HepG2 (cell line): Measurements from ENCODE around the gene PC. TPM values are rescaled to one million over a fixed set of nuclear protein-coding genes. Genes with fewer than 3 reads are reported as not detected.

Source experiments
- CBFB ChIP-seq: sonication (generic); formaldehyde crosslinking; IDR thresholded peaks from 2 replicates; pipeline ENCODE4 v1.4.0; 2020; ENCODE audit warnings: missing genetic modification reagents
- CHD4 ChIP-seq: fragments of 200-600 bp; sonication (generic); IDR thresholded peaks from 2 replicates; pipeline ENCODE4 v1.7.0; 2017; ENCODE audit warnings: mild to moderate bottlenecking, low read length, borderline replicate concordance
- ESRRA ChIP-seq: sonication (generic); formaldehyde crosslinking; IDR thresholded peaks from 2 replicates; pipeline ENCODE4 v1.5.1; 2020; ENCODE audit warnings: mild to moderate bottlenecking, low read depth, missing genetic modification reagents
- GLI4 ChIP-seq: sonication (generic); formaldehyde crosslinking; IDR thresholded peaks from 2 replicates; pipeline ENCODE4 v1.5.1; 2020; ENCODE audit warnings: missing genetic modification reagents, mild to moderate bottlenecking, moderate library complexity, borderline replicate concordance
- HDAC2 ChIP-seq: sonication (generic); formaldehyde crosslinking; IDR thresholded peaks from 2 replicates; pipeline ENCODE4 v1.4.0; 2020; ENCODE audit warnings: missing genetic modification reagents
- HNF4A ChIP-seq: sonication (generic); formaldehyde crosslinking; IDR thresholded peaks from 2 replicates; pipeline ENCODE4 v1.4.0; 2020; ENCODE audit warnings: missing genetic modification reagents
- HNRNPK ChIP-seq: fragments of 200-400 bp; formaldehyde crosslinking; IDR thresholded peaks from 2 replicates; pipeline ENCODE4 v1.6.1; 2018; ENCODE audit warnings: low read length, low read depth, moderate library complexity, mild to moderate bottlenecking; ENCODE audit not compliant: poor library complexity, severe bottlenecking
- MZF1 ChIP-seq: sonication (generic); formaldehyde crosslinking; IDR thresholded peaks from 2 replicates; pipeline ENCODE4 v1.8.1; 2023; ENCODE audit warnings: mild to moderate bottlenecking, missing genetic modification reagents, borderline replicate concordance
- PAF1 ChIP-seq: IDR thresholded peaks from 2 replicates; pipeline ENCODE4 v1.6.1; 2016; ENCODE audit warnings: missing genetic modification reagents, missing compliant biosample characterization
- PCBP1 ChIP-seq: fragments of 200-400 bp; formaldehyde crosslinking; IDR thresholded peaks from 2 replicates; pipeline ENCODE4 v1.6.1; 2017; ENCODE audit warnings: mild to moderate bottlenecking, low read depth, low read length, borderline replicate concordance
- PCBP2 ChIP-seq: fragments of 200-400 bp; formaldehyde crosslinking; optimal IDR thresholded peaks from 2 replicates; pipeline ENCODE3; 2018; ENCODE audit warnings: low read length, low read depth; ENCODE audit not compliant: poor library complexity, severe bottlenecking
- SIX1 ChIP-seq: sonication (generic); formaldehyde crosslinking; IDR thresholded peaks from 2 replicates; pipeline ENCODE4 v1.4.0; 2020; ENCODE audit warnings: missing genetic modification reagents, borderline replicate concordance
- SOX13 ChIP-seq, 3 experiments: fragments of 450-650 bp in 1 of 3; sonication (generic) in 1 of 3; formaldehyde crosslinking in 1 of 3; IDR thresholded peaks in 2 of 3; conservative IDR thresholded peaks in 1 of 3; 2 replicates each; pipeline versions ENCODE4 v1.5.0 to v1.6.1; 2016 to 2020; ENCODE audit warnings: antibody characterized with exemption in 1 of 3, mild to moderate bottlenecking in 1 of 3, missing compliant biosample characterization in 1 of 3, missing genetic modification reagents in 1 of 3, moderate library complexity in 1 of 3
- ZNF446 ChIP-seq: sonication (generic); formaldehyde crosslinking; IDR thresholded peaks from 2 replicates; pipeline ENCODE4 v1.5.0; 2020; ENCODE audit warnings: mild to moderate bottlenecking, missing genetic modification reagents
- ZNF737 ChIP-seq: sonication (generic); formaldehyde crosslinking; IDR thresholded peaks from 2 replicates; pipeline ENCODE4 v1.5.0; 2020; ENCODE audit warnings: missing genetic modification reagents, mild to moderate bottlenecking, borderline replicate concordance
- ZNF777 ChIP-seq: sonication (generic); formaldehyde crosslinking; IDR thresholded peaks from 2 replicates; pipeline ENCODE4 v1.4.0; 2020; ENCODE audit warnings: missing genetic modification reagents
- polyA plus RNA-seq, 8 experiments: library from polyadenylated mRNA; depleted of rRNA in 3 of 8; stranded (reverse) in 7 of 8; unstranded in 1 of 8; fragments of >200 nt; fragmentation: Illumina TruSeq in 4 of 8; extraction: Trizol in 4 of 8; gene quantifications; 2 replicates each; pipeline versions ENCODE4 v1.2.1 to v1.2.3, GENCODE V29; 2011 to 2016; ENCODE audit warnings: low read depth in 4 of 8, missing spikeins in 1 of 8, mixed read lengths in 1 of 8; ENCODE audit not compliant: insufficient read depth in 1 of 8
- total RNA-seq, 5 experiments: library from RNA; depleted of rRNA; stranded (reverse); fragments of >200 nt; fragmentation: Illumina TruSeq; extraction: Trizol; gene quantifications; 2 replicates each; pipeline ENCODE4 v1.2.3, GENCODE V29; 2016; ENCODE audit warnings: low read depth in 1 of 5
- TF ChIP-seq, protein P1 (sequence below): IDR thresholded peaks from 2 replicates; pipeline ENCODE4 v1.6.1; 2016; ENCODE audit warnings: low read depth, control low read depth
- TF ChIP-seq, protein P2 (sequence below): fragments of 450-650 bp; IDR thresholded peaks from 2 replicates; pipeline ENCODE4 v1.6.1; 2017; ENCODE audit warnings: mild to moderate bottlenecking
- TF ChIP-seq, protein P3 (sequence below): sonication (generic); formaldehyde crosslinking; IDR thresholded peaks from 2 replicates; pipeline ENCODE4 v1.4.0; 2020; ENCODE audit warnings: mild to moderate bottlenecking, missing genetic modification reagents, borderline replicate concordance
- TF ChIP-seq, protein P4 (sequence below): IDR thresholded peaks from 2 replicates; pipeline ENCODE4 v1.6.1; 2016; ENCODE audit warnings: missing genetic modification reagents, missing compliant biosample characterization

The PC gene
- total and polyA plus RNA-seq, 2 of the 13 experiments (the other 11 are each of a cell fraction or from before 2014, with no cell fraction given) = 29.0 to 39.0 TPM

DNA sequence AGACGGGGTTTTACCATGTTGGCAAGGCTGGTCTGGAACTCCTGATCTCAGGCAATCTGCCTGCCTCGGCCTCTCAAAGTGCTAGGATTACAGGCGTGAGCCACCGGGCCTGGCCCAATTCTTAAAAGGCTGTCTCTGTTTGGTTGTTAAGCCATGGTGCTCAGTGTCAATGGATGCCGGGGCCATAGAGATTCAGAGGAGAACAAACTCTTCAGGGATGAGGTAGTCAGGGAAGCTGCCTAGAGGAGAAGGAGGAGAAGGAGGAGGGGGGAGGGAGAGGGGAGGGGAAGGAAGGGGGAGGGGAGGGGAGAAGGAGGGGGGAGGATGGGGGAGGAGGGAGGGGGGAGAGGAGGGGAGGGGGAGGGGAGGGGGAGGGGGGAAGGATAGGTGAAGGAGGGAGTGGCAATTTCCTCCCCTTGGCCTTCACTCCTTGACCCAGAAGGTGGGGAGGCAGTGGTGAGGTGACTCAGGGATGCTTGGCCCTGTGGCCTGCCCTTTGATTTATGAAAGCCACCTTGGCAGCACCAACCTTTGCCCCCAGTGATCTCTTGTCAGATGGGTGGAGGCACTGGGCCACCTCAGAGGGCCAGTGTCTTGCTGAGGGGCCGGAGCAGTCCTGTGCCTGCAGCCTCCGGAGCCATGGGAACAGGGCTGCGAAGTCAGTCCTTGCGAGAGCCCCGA is 16.7 kb upstream of the PC start, which contains the start of gene C11orf86 (continued):
- TF ChIP-seq GLI4 (CRISPR knock-in tag) (no peak), CBFB (no peak), PCBP2 (peak; percentile 55), ZNF446 (CRISPR knock-in tag) (no peak), SOX13 (IDR thresholded peaks at IDR 0.05) (no peak), SOX13 (CRISPR knock-in tag; conservative IDR thresholded peaks at IDR 0.05 in 1 of 2, IDR thresholded peaks at IDR 0.05 in 1 of 2) (no peak), MZF1 (CRISPR knock-in tag) (no peak), ZNF737 (CRISPR knock-in tag) (no peak), ZNF777 (CRISPR knock-in tag) (no peak), HNF4A (peak; percentile 17; the same call in 1 of the 2 replicates), CHD4 (no peak), PAF1 (CRISPR knock-in tag) (no peak), PCBP1 (peak; percentile 48; the same call in 1 of the 2 replicates), SIX1 (no peak), HDAC2 (CRISPR knock-in tag) (no peak), HNRNPK (peak; percentile 75), ESRRA (CRISPR knock-in tag) (no peak)
- TF ChIP-seq, protein P1, sequence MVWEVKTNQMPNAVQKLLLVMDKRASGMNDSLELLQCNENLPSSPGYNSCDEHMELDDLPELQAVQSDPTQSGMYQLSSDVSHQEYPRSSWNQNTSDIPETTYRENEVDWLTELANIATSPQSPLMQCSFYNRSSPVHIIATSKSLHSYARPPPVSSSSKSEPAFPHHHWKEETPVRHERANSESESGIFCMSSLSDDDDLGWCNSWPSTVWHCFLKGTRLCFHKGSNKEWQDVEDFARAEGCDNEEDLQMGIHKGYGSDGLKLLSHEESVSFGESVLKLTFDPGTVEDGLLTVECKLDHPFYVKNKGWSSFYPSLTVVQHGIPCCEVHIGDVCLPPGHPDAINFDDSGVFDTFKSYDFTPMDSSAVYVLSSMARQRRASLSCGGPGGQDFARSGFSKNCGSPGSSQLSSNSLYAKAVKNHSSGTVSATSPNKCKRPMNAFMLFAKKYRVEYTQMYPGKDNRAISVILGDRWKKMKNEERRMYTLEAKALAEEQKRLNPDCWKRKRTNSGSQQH (CRISPR knock-in tag) = no peak
- TF ChIP-seq, protein P2, sequence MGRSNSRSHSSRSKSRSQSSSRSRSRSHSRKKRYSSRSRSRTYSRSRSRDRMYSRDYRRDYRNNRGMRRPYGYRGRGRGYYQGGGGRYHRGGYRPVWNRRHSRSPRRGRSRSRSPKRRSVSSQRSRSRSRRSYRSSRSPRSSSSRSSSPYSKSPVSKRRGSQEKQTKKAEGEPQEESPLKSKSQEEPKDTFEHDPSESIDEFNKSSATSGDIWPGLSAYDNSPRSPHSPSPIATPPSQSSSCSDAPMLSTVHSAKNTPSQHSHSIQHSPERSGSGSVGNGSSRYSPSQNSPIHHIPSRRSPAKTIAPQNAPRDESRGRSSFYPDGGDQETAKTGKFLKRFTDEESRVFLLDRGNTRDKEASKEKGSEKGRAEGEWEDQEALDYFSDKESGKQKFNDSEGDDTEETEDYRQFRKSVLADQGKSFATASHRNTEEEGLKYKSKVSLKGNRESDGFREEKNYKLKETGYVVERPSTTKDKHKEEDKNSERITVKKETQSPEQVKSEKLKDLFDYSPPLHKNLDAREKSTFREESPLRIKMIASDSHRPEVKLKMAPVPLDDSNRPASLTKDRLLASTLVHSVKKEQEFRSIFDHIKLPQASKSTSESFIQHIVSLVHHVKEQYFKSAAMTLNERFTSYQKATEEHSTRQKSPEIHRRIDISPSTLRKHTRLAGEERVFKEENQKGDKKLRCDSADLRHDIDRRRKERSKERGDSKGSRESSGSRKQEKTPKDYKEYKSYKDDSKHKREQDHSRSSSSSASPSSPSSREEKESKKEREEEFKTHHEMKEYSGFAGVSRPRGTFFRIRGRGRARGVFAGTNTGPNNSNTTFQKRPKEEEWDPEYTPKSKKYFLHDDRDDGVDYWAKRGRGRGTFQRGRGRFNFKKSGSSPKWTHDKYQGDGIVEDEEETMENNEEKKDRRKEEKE = no peak
- TF ChIP-seq, protein P3, sequence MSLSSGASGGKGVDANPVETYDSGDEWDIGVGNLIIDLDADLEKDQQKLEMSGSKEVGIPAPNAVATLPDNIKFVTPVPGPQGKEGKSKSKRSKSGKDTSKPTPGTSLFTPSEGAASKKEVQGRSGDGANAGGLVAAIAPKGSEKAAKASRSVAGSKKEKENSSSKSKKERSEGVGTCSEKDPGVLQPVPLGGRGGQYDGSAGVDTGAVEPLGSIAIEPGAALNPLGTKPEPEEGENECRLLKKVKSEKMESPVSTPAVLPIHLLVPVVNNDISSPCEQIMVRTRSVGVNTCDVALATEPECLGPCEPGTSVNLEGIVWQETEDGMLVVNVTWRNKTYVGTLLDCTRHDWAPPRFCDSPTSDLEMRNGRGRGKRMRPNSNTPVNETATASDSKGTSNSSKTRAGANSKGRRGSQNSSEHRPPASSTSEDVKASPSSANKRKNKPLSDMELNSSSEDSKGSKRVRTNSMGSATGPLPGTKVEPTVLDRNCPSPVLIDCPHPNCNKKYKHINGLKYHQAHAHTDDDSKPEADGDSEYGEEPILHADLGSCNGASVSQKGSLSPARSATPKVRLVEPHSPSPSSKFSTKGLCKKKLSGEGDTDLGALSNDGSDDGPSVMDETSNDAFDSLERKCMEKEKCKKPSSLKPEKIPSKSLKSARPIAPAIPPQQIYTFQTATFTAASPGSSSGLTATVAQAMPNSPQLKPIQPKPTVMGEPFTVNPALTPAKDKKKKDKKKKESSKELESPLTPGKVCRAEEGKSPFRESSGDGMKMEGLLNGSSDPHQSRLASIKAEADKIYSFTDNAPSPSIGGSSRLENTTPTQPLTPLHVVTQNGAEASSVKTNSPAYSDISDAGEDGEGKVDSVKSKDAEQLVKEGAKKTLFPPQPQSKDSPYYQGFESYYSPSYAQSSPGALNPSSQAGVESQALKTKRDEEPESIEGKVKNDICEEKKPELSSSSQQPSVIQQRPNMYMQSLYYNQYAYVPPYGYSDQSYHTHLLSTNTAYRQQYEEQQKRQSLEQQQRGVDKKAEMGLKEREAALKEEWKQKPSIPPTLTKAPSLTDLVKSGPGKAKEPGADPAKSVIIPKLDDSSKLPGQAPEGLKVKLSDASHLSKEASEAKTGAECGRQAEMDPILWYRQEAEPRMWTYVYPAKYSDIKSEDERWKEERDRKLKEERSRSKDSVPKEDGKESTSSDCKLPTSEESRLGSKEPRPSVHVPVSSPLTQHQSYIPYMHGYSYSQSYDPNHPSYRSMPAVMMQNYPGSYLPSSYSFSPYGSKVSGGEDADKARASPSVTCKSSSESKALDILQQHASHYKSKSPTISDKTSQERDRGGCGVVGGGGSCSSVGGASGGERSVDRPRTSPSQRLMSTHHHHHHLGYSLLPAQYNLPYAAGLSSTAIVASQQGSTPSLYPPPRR (CRISPR knock-in tag) = no peak
- TF ChIP-seq, protein P4, sequence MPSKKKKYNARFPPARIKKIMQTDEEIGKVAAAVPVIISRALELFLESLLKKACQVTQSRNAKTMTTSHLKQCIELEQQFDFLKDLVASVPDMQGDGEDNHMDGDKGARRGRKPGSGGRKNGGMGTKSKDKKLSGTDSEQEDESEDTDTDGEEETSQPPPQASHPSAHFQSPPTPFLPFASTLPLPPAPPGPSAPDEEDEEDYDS (CRISPR knock-in tag) = no peak
